Hepatocyte (in vitro differentiated cells): ENCODE measurements around the gene BCAS4.

Source experiments
- EZH2 ChIP-seq: fragments of 200-600 bp; sonication (generic); IDR thresholded peaks from 2 replicates; pipeline ENCODE4 v1.6.1; 2016; ENCODE audit warnings: antibody characterized with exemption, mild to moderate bottlenecking, borderline replicate concordance
- EZH2phosphoT487 ChIP-seq: fragments of 200-600 bp; sonication (generic); IDR thresholded peaks from one replicate; pipeline ENCODE4 v1.6.1; 2018; ENCODE audit warnings: antibody characterized with exemption, mild to moderate bottlenecking, low read depth, moderate library complexity; ENCODE audit not compliant: unreplicated experiment, severe bottlenecking
- TF ChIP-seq, protein P1 (sequence below): fragments of 200-600 bp; sonication (generic); IDR thresholded peaks from 2 replicates; pipeline ENCODE4 v1.5.1; 2016; ENCODE audit warnings: antibody characterized with exemption, mild to moderate bottlenecking; ENCODE audit not compliant: poor library complexity

DNA sequence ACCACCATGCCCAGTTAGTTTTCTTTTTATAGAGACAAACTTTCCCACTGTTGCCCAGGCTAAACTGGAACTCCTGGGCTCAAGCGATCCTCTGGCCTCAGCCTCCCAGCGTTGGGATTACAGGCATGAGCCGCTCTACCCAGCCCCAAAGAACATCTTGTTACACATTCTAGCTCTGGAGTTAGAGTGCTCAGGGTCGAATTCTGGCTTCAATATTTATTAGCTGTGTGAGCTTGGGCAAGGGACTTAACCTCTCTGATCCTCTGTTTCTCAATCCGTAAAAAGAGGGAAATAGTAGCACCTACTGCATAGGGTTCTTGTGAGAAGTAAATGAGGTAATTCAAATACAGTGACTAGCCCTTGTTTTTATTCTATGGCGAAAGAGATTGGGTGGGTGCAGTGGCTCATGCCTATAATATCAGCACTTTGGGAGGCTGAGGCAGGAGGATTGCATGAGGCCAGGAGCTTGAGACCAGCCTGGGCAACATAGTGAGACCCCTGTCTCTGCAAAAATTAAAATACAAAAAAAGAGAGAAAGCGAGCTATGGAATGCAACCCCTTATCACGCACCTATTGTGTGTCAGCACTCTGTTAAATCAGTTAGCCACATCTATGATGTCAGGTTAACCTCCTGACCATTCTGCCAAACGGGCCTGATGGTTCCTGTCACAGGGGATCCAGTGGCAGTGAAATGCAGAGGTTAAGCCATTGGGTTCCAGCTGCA, 19.7 kb downstream of the BCAS4 start:
- TF ChIP-seq, protein P1, sequence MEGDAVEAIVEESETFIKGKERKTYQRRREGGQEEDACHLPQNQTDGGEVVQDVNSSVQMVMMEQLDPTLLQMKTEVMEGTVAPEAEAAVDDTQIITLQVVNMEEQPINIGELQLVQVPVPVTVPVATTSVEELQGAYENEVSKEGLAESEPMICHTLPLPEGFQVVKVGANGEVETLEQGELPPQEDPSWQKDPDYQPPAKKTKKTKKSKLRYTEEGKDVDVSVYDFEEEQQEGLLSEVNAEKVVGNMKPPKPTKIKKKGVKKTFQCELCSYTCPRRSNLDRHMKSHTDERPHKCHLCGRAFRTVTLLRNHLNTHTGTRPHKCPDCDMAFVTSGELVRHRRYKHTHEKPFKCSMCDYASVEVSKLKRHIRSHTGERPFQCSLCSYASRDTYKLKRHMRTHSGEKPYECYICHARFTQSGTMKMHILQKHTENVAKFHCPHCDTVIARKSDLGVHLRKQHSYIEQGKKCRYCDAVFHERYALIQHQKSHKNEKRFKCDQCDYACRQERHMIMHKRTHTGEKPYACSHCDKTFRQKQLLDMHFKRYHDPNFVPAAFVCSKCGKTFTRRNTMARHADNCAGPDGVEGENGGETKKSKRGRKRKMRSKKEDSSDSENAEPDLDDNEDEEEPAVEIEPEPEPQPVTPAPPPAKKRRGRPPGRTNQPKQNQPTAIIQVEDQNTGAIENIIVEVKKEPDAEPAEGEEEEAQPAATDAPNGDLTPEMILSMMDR: no peak
- TF ChIP-seq EZH2 (no peak), EZH2phosphoT487 (no peak)
